GM12878 (cell line): Measurements from ENCODE around the gene LRCH3. TPM values are rescaled to one million over a fixed set of nuclear protein-coding genes. Genes with fewer than 3 reads are reported as not detected.

Experiments
- ATAC-seq: fragments of 200-7000 bp; cut with Tn5 transposase; 3 replicates; pipeline ENCODE4 v1.9.1; 2020; ENCODE audit warnings: mild to moderate bottlenecking, moderate library complexity
- BruUV-seq: library from RNA; stranded (reverse); fragments of 400-500 nt; replicated peaks from 2 replicates; lab custom pipeline; 2021; lab: Mats Ljungman, UMichigan
- CTCF ChIA-PET: fragments of 300-600 bp; sonication (Branson Sonifier 250); formaldehyde crosslinking; extraction: SDS; loops from one replicate; lab custom pipeline; 2021; ENCODE audit warnings: inconsistent platforms; lab: Yijun Ruan, JAX
- POLR2A ChIA-PET: fragments of 350-600 bp; formaldehyde crosslinking; extraction: SDS; loops from one replicate; lab custom pipeline; 2021; ENCODE audit warnings: inconsistent platforms; lab: Charles Lee
- RAD21 ChIA-PET: fragments of 300-600 bp; sonication (Branson Sonifier 250); formaldehyde crosslinking; loops from one replicate; lab custom pipeline; 2023; ENCODE audit warnings: antibody characterized with exemption; ENCODE audit not compliant: unreplicated experiment; lab: Charles Lee
- SMC1A ChIA-PET: fragments of 300-600 bp; sonication (Branson Sonifier 250); formaldehyde crosslinking; loops from one replicate; lab custom pipeline; 2023; ENCODE audit not compliant: unreplicated experiment, uncharacterized antibody; lab: Charles Lee
- DNase-seq: peaks from one replicate; pipeline ENCODE4 v3.0.0-alpha.2; 2011; ENCODE audit warnings: low read depth, low spot score
- FAIRE-seq: peaks from 3 replicates; lab custom pipeline; 2011; peaks lifted over from hg19 to GRCh38; lab: Jason Lieb, UNC
- H2AFZ ChIP-seq: 2 replicates; pipeline ENCODE4 v1.6.0; 2011; ENCODE audit warnings: low read depth, low read length, control low read depth; ENCODE audit not compliant: control insufficient read depth
- H3K27ac ChIP-seq: 2 replicates; pipeline ENCODE4 v1.5.1; 2011; ENCODE audit warnings: control low read depth; ENCODE audit not compliant: control insufficient read depth, insufficient read depth
- H3K27me3 ChIP-seq, 2 experiments: replicated peaks in 1 of 2; 2 replicates each; pipeline versions ENCODE4 v1.6.0 to v1.6.1; 2011; ENCODE audit warnings: low read length in 1 of 2; ENCODE audit not compliant: control insufficient read depth in 2 of 2, insufficient read depth in 2 of 2
- H3K36me3 ChIP-seq, 2 experiments: 2 replicates each; pipeline ENCODE4 v1.5.1; 2011; ENCODE audit warnings: low read length in 1 of 2; ENCODE audit not compliant: control insufficient read depth in 2 of 2, insufficient read depth in 2 of 2
- H3K4me1 ChIP-seq: 2 replicates; pipeline ENCODE4 v1.6.1; 2011; ENCODE audit warnings: mild to moderate bottlenecking, low read length, moderate library complexity, mixed read lengths; ENCODE audit not compliant: control insufficient read depth, insufficient read depth
- H3K4me2 ChIP-seq: 2 replicates; pipeline ENCODE4 v1.6.0; 2011; ENCODE audit warnings: control low read depth; ENCODE audit not compliant: control insufficient read depth, insufficient read depth
- H3K4me3 ChIP-seq: fragments of 200-600 bp; sonication (generic); 2 replicates; pipeline ENCODE4 v1.5.1; 2016
- H3K79me2 ChIP-seq: 2 replicates; pipeline ENCODE4 v1.6.0; 2011; ENCODE audit warnings: low read length; ENCODE audit not compliant: control insufficient read depth, insufficient read depth
- H3K9ac ChIP-seq: 2 replicates; pipeline ENCODE4 v1.8.0; 2011; ENCODE audit warnings: low read length, control low read depth, mixed read lengths; ENCODE audit not compliant: control insufficient read depth, insufficient read depth
- H3K9me3 ChIP-seq: replicated peaks from 3 replicates; pipeline ENCODE4 v1.5.1; 2011; ENCODE audit warnings: mild to moderate bottlenecking, low read length; ENCODE audit not compliant: control insufficient read depth, insufficient read depth
- H4K20me1 ChIP-seq: 2 replicates; pipeline ENCODE4 v1.6.0; 2011; ENCODE audit not compliant: control insufficient read depth, insufficient read depth
- DPF2 ChIP-seq: fragments of 450-650 bp; IDR thresholded peaks from 2 replicates; pipeline ENCODE4 v1.6.1; 2017; ENCODE audit warnings: mild to moderate bottlenecking
- EP300 ChIP-seq, 2 experiments: fragments of 150-350 bp in 1 of 2; IDR thresholded peaks; 2 replicates each; pipeline ENCODE4 v1.6.1; 2011 to 2012; ENCODE audit warnings: low read depth in 2 of 2, low read length in 2 of 2, borderline replicate concordance in 1 of 2, improper control_type of control experiment in 1 of 2, inconsistent platforms in 1 of 2; ENCODE audit not compliant: control insufficient read depth in 1 of 2
- ESRRA ChIP-seq: IDR thresholded peaks from 2 replicates; pipeline ENCODE4 v1.6.1; 2012; ENCODE audit warnings: mild to moderate bottlenecking, low read length, improper control_type of control experiment
- FOXK2 ChIP-seq: fragments of 450-650 bp; IDR thresholded peaks from 2 replicates; pipeline ENCODE4 v1.6.1; 2017; ENCODE audit warnings: mild to moderate bottlenecking, moderate library complexity
- NFYB ChIP-seq: IDR thresholded peaks from 2 replicates; pipeline ENCODE4 v1.6.1; 2011; ENCODE audit warnings: low read depth, mild to moderate bottlenecking, low read length, improper control_type of control experiment, moderate library complexity; ENCODE audit not compliant: insufficient read depth
- POLR2AphosphoS5 ChIP-seq: IDR thresholded peaks from 2 replicates; pipeline ENCODE4 v1.6.1; 2011; ENCODE audit warnings: mild to moderate bottlenecking, low read length, inconsistent platforms
- RUNX3 ChIP-seq: IDR thresholded peaks from 2 replicates; pipeline ENCODE4 v1.6.1; 2012; ENCODE audit warnings: low read length, inconsistent platforms
- TCF7 ChIP-seq: IDR thresholded peaks from 2 replicates; pipeline ENCODE4 v1.6.1; 2014; ENCODE audit warnings: antibody characterized with exemption, borderline replicate concordance
- ZNF24 ChIP-seq: fragments of 450-650 bp; IDR thresholded peaks from 2 replicates; pipeline ENCODE4 v1.6.1; 2017; ENCODE audit warnings: antibody characterized with exemption, mild to moderate bottlenecking
- WGBS: methylation state at CpG from one replicate; pipeline ENCODE4 v1.1.6; 2016; ENCODE audit warnings: low lambda C conversion rate; ENCODE audit not compliant: insufficient replicate concordance, insufficient coverage; ENCODE audit errors: missing lambda C conversion rate; 5-methylcytosine and 5-hydroxymethylcytosine counted together
- in situ Hi-C: fragments of 300-500 bp; cut with MboI; formaldehyde crosslinking; loops from 9 replicates; pipeline ENCODE4 v1.14.3; 2018; ENCODE audit warnings: mixed read lengths
- intact Hi-C: fragments of 100-400 bp; cut with micrococcal nuclease; formaldehyde crosslinking; loops from one replicate; pipeline ENCODE4 v1.14.2; 2022; ENCODE audit not compliant: unreplicated experiment
- polyA plus RNA-seq, 11 experiments: library from polyadenylated mRNA; depleted of rRNA in 4 of 11; unstranded in 6 of 11; stranded (reverse) in 5 of 11; fragments of >200 nt; fragmentation: Nextera tagmentation in 4 of 11; fragmentation: Illumina TruSeq in 1 of 11; extraction: Ambion mirVana in 4 of 11; extraction: Trizol in 1 of 11; gene quantifications; 1 replicate in 1 of 11; 2 replicates in 10 of 11; pipeline versions ENCODE4 v1.2.1 to v1.2.3, GENCODE V29; 2011 to 2016; ENCODE audit warnings: inconsistent platforms in 2 of 11, missing spikeins in 2 of 11, low read depth in 1 of 11
- total RNA-seq, 4 experiments: library from RNA; depleted of rRNA in 3 of 4; stranded (reverse); fragments of >200 nt in 3 of 4; fragmentation: Illumina TruSeq in 1 of 4; extraction: Trizol in 1 of 4; gene quantifications; 2 replicates each; pipeline versions ENCODE4 v1.2.1 to v1.2.3, GENCODE V29; 2013 to 2021
- TF ChIP-seq, protein P1 (sequence below): IDR thresholded peaks from 2 replicates; pipeline ENCODE4 v1.6.1; 2012; ENCODE audit warnings: low read depth, low read length, improper control_type of control experiment
- TF ChIP-seq, protein P2 (sequence below): fragments of 450-650 bp; IDR thresholded peaks from 2 replicates; pipeline ENCODE4 v1.6.1; 2017; ENCODE audit warnings: mild to moderate bottlenecking, low read depth, inconsistent platforms; ENCODE audit not compliant: poor library complexity, severe bottlenecking
- TF ChIP-seq, protein P3 (sequence below): IDR thresholded peaks from 2 replicates; pipeline ENCODE4 v1.6.1; 2011; ENCODE audit warnings: low read depth, low read length, improper control_type of control experiment, borderline replicate concordance
- TF ChIP-seq, protein P4 (sequence below): fragments of 450-650 bp; IDR thresholded peaks from 2 replicates; pipeline ENCODE4 v1.6.1; 2017; ENCODE audit warnings: mild to moderate bottlenecking
- TF ChIP-seq, protein P5 (sequence below): IDR thresholded peaks from 2 replicates; pipeline ENCODE4 v1.6.1; 2012; ENCODE audit warnings: improper control_type of control experiment, low read depth, low read length; ENCODE audit not compliant: insufficient replicate concordance

Gene LRCH3
- total and polyA plus RNA-seq, 10 of the 15 experiments (the other 5 are each of a cell fraction or from before 2014, with no cell fraction given) = 3.9 to 136 (median 40.6) TPM

DNA sequence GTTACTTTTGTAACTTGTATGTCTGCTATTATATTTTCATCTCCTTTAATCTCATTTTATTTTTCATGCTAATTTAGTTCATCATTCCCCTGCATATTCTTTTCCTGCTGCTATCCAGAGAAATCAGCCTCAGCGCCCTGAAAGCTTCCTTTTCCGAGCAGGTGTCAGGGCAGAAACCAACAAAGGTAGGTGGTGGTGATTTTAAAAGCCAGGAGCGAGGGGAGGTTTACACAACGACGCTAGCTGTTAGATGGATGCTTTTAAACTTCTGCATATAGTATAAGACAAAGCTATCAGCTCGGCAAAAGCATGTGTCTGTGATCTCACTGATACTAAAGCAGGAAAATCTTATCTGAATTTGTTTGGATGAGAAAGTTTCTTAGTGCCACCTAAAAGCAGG is 75.0 kb downstream of the LRCH3 start:
- no peaks in the 10 kb centered on the region for H3K27me3 ChIP-seq
- no peak overlapping the region for H3K27ac ChIP-seq
- intact Hi-C loops (no loop called here), in situ Hi-C loops (no loop called here)
- H3K4me3 ChIP-seq = no peak overlapping the region
- ChIA-PET CTCF (interaction anchor here (0.7 kb wide), 1 partner anchor 65 kb away, joined by 3 read pairs; no protein-coding TSS in a partner anchor), POLR2A (interaction anchor here (0.7 kb wide), 1 partner anchor 321 kb away, joined by 8 read pairs; no protein-coding TSS in a partner anchor), SMC1A (interaction anchor here (0.7 kb wide), 1 partner anchor 1467 kb away, joined by 3 read pairs; no protein-coding TSS in a partner anchor), RAD21 (no interaction called here)
- H2AFZ ChIP-seq = no peak overlapping the region
- ATAC-seq = no peak
- peaks cover 4 to 5% of the 10 kb centered on the region in 2 experiments for H3K36me3 ChIP-seq
- no peaks in the 10 kb centered on the region; the same call in 1 of the 2 replicates for H3K4me1 ChIP-seq
- DNase-seq = no peak
- H4K20me1 ChIP-seq = no peaks in the 10 kb centered on the region
- no peaks in the 10 kb centered on the region for H3K9me3 ChIP-seq
- no peaks in the 10 kb centered on the region for H3K79me2 ChIP-seq
- no peak overlapping the region for H3K4me2 ChIP-seq
- WGBS = 95% methylated on average over 6 of the region's 6 CpGs
- no peak overlapping the region for H3K9ac ChIP-seq
- BruUV-seq = no TSS peak
- no peak for FAIRE-seq
- TF ChIP-seq, protein P1, sequence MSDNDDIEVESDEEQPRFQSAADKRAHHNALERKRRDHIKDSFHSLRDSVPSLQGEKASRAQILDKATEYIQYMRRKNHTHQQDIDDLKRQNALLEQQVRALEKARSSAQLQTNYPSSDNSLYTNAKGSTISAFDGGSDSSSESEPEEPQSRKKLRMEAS = no peak
- TF ChIP-seq, protein P2, sequence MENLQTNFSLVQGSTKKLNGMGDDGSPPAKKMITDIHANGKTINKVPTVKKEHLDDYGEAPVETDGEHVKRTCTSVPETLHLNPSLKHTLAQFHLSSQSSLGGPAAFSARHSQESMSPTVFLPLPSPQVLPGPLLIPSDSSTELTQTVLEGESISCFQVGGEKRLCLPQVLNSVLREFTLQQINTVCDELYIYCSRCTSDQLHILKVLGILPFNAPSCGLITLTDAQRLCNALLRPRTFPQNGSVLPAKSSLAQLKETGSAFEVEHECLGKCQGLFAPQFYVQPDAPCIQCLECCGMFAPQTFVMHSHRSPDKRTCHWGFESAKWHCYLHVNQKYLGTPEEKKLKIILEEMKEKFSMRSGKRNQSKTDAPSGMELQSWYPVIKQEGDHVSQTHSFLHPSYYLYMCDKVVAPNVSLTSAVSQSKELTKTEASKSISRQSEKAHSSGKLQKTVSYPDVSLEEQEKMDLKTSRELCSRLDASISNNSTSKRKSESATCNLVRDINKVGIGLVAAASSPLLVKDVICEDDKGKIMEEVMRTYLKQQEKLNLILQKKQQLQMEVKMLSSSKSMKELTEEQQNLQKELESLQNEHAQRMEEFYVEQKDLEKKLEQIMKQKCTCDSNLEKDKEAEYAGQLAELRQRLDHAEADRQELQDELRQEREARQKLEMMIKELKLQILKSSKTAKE = no peak
- TF ChIP-seq, protein P3, sequence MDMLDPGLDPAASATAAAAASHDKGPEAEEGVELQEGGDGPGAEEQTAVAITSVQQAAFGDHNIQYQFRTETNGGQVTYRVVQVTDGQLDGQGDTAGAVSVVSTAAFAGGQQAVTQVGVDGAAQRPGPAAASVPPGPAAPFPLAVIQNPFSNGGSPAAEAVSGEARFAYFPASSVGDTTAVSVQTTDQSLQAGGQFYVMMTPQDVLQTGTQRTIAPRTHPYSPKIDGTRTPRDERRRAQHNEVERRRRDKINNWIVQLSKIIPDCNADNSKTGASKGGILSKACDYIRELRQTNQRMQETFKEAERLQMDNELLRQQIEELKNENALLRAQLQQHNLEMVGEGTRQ = no peak
- TF ChIP-seq ESRRA = no peak
- TF ChIP-seq TCF7 = no peak
- TF ChIP-seq, protein P4, sequence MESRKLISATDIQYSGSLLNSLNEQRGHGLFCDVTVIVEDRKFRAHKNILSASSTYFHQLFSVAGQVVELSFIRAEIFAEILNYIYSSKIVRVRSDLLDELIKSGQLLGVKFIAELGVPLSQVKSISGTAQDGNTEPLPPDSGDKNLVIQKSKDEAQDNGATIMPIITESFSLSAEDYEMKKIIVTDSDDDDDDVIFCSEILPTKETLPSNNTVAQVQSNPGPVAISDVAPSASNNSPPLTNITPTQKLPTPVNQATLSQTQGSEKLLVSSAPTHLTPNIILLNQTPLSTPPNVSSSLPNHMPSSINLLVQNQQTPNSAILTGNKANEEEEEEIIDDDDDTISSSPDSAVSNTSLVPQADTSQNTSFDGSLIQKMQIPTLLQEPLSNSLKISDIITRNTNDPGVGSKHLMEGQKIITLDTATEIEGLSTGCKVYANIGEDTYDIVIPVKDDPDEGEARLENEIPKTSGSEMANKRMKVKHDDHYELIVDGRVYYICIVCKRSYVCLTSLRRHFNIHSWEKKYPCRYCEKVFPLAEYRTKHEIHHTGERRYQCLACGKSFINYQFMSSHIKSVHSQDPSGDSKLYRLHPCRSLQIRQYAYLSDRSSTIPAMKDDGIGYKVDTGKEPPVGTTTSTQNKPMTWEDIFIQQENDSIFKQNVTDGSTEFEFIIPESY = no peak
- TF ChIP-seq, protein P5, sequence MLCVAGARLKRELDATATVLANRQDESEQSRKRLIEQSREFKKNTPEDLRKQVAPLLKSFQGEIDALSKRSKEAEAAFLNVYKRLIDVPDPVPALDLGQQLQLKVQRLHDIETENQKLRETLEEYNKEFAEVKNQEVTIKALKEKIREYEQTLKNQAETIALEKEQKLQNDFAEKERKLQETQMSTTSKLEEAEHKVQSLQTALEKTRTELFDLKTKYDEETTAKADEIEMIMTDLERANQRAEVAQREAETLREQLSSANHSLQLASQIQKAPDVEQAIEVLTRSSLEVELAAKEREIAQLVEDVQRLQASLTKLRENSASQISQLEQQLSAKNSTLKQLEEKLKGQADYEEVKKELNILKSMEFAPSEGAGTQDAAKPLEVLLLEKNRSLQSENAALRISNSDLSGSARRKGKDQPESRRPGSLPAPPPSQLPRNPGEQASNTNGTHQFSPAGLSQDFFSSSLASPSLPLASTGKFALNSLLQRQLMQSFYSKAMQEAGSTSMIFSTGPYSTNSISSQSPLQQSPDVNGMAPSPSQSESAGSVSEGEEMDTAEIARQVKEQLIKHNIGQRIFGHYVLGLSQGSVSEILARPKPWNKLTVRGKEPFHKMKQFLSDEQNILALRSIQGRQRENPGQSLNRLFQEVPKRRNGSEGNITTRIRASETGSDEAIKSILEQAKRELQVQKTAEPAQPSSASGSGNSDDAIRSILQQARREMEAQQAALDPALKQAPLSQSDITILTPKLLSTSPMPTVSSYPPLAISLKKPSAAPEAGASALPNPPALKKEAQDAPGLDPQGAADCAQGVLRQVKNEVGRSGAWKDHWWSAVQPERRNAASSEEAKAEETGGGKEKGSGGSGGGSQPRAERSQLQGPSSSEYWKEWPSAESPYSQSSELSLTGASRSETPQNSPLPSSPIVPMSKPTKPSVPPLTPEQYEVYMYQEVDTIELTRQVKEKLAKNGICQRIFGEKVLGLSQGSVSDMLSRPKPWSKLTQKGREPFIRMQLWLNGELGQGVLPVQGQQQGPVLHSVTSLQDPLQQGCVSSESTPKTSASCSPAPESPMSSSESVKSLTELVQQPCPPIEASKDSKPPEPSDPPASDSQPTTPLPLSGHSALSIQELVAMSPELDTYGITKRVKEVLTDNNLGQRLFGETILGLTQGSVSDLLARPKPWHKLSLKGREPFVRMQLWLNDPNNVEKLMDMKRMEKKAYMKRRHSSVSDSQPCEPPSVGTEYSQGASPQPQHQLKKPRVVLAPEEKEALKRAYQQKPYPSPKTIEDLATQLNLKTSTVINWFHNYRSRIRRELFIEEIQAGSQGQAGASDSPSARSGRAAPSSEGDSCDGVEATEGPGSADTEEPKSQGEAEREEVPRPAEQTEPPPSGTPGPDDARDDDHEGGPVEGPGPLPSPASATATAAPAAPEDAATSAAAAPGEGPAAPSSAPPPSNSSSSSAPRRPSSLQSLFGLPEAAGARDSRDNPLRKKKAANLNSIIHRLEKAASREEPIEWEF = no peak
- no peak for TF ChIP-seq POLR2AphosphoS5
- no peak for TF ChIP-seq FOXK2
- no peak for TF ChIP-seq ZNF24
- no peak for TF ChIP-seq EP300 (IDR thresholded peaks at IDR 0.05; ENCODE audit: borderline replicate concordance in 1 of 2, control insufficient read depth in 1 of 2, low read depth in 2 of 2, low read length in 2 of 2)
- no peak for TF ChIP-seq NFYB
- no peak for TF ChIP-seq DPF2
- no peak for TF ChIP-seq RUNX3
